HTERT RPE-1 (cell line): ENCODE measurements around the gene CDC42.

Source experiments
- in situ Hi-C: fragments of 300-500 bp; cut with MboI; formaldehyde crosslinking; loops from 4 replicates; pipeline ENCODE4 v1.14.3; 2020; ENCODE audit warnings: low sequenced_read_pairs

Gene CDC42

DNA sequence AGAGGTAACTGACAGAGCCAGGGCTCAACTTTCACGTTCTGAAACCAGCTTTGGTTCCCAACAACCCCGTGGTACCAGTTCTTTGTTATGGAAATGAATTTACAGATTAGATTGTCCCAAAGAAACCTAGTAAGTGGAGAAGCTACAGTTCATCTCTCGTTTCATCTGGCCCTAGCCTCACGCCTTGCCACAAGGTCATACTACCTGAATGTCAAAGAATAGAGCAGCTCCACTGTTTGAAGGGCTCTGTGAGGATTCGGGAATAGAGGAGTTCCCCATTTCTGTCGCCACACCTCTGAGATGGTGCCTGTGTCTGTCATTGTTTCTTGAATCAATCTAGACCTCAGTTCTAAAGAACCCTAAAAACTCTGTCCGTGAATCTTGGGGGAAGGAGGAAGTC, 15.0 kb upstream of the CDC42 start:
- in situ Hi-C loops, result no loop called here

DNA sequence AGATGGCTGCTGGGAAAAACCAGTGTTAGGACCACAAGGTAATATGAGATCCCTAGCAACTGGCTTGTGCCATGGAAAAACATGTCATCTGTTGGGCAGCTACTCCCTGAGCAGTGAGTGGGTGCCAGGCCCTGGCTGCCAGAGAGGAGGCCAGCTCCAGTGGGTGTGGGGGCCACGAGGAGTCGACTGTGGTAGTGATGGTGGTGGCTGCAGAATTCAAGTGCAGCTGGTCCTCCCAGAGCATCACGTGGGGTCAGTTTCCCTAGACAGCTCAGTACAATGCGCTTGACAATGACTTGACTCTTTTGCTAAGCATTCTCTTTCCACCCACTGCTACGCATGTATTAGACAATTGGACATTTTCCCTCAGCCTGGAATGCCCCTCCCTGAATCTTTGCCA, 14.5 kb upstream of the CDC42 start:
- in situ Hi-C loops, result no loop called here

DNA sequence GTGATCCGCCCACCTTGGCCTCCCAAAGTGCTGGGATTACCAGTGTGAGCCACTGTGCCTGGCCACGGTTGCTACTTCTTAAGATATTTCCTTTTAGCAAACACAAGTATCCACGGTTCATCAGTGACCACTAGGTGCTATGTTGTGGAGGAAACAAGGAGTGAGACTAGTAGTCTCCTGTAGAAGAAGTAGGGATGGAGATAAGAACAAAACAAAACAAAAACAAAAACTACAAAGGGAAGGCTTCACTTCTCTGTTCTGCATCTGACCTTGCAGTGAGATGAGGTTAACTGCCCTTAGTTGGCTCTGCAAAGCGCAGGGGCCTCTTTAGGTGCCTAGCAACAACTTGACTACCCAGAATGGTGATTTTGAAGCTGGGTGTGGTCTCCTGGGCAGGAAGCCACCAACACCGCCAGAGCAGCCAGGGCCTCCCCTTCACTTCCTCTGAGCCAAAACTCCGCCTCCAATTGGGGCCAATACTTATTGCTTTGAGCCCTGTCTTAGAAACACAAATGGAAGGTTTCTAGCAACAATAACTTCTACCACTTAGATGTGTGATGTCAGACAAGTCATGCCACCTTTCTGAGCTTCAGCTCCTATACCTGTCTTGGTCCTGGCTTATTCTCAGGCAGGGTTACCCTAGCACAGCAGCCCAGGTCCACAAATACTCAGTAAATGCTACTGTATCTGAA, 12.8 kb upstream of the CDC42 start:
- in situ Hi-C loops, result no loop called here

DNA sequence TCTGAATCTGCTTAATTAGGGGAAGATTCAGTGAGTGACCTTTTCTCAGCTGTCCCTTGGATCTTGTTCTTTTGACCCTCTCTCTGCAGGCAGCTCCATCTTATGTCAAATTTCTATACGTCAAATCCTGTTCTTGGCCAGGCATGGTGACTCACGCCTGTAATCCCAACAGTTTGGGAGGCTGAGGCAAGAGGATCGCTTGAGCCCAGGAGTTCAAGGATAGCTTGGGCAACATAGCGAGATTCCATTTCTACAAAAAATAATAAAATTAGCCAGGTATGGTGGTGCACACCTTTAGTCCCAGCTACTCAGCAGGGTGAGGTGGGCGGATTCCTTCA, 12.3 kb upstream of the CDC42 start:
- in situ Hi-C loops, result no loop called here

DNA sequence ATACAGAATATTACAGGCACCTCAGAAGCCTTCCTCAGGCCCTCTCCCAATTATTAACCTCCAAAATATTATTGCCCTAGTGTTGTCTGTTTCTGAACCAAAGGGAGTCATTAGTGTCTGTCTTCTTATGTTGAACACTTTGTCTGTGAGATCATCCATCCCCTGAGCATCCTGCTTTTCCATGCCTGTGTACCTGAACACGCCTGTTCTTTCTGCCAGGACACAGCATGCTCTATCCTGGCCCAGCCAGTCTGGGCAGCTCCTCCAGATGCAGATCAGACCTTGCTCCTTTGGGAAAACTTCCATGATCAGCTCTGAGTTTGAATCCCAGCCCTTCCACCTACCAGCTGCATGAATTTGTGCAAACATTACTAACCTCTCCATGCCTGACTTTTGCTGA, 11.0 kb upstream of the CDC42 start:
- in situ Hi-C loops, result no loop called here

DNA sequence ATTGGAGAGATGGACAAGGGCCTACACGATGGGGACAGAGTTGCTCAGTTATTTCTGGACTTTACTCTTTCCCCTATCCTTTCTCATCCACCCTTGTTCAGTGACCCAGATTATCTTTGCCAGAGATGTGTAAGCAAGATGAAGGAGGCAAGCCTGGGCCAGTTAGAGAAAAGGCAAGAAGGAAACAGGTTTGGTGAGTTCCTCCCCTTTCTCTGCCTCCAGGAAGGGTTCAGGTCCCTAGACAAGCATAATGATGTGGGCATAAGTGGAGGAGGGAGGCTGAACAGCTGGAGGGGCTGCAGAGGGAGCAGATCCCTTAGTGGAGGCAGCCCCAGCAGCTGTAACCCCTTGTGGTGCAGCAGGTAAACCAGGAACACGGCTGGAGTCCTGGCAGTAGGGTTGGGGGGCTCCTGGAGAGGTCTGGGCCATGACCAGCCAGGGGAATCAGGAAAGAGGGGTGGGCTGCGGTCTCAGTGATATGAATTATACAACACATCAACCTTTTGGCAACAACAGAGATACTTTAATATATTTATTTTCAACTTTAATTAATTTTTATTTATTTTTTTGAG, 9.2 kb upstream of the CDC42 start:
- in situ Hi-C loops, result no loop called here

DNA sequence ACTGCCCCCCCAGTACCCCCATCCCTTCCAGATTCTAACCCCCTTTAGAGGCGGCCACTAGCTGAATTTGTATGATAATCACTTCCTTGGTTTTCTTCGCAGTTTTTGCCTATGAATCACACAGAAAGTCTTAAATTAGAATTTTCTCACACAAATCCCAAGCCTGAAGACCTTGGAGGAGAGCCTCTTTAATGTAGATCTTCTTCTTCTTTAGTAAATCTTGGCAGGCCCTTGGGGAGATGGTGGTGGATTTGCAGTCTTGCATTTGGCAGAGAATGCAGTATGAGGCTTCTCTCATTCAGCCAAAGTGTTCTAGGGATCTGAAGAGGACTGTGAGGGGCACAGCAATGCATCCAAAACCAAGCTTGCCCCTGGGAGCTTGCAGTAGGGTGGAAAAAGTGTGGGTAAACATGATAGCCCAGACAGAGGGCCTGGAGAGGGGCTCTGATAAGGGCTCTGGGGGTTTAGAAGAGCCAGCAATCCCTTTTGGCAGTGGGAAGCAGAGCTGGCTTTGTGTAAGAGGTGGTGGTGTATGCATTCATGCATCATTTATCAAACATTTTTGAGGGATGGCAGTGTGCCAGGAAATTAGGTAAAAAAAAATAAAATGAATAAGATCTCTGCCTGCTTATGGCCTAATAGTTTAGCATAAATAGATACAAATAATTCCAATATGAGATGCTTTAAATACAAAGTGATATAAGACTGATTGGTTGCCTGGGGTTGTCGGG, 7.7 kb upstream of the CDC42 start:
- in situ Hi-C loops, result no loop called here

DNA sequence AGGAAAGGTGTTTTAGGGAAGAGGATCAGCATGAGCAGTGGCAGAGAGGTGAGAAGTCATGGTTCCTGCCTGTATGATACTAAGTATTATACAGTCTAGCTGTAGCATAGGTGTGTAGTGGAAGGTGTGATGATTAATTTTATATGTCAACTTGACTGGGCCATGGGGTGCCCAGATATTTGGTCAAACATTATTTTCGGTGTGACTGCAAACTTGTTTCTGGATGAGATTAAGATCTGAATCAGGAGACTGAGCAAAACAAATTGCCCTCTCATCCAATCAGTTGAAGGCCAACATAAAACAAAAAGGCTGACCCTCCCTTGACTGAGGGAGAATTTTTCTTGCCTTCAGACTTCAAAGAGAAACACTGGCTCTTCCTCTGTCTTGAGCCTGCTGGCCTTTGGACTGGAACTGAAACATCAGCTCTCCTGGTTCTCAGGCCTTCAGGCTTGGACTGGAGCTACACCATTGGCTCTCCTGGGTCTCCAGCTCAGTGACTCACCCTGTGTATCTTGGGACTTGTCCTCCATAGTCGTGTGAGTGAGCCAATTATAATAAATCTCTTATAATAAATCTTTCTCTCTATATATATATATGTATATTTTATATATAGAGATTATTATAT, 6.8 kb upstream of the CDC42 start:
- in situ Hi-C loops, result no loop called here

DNA sequence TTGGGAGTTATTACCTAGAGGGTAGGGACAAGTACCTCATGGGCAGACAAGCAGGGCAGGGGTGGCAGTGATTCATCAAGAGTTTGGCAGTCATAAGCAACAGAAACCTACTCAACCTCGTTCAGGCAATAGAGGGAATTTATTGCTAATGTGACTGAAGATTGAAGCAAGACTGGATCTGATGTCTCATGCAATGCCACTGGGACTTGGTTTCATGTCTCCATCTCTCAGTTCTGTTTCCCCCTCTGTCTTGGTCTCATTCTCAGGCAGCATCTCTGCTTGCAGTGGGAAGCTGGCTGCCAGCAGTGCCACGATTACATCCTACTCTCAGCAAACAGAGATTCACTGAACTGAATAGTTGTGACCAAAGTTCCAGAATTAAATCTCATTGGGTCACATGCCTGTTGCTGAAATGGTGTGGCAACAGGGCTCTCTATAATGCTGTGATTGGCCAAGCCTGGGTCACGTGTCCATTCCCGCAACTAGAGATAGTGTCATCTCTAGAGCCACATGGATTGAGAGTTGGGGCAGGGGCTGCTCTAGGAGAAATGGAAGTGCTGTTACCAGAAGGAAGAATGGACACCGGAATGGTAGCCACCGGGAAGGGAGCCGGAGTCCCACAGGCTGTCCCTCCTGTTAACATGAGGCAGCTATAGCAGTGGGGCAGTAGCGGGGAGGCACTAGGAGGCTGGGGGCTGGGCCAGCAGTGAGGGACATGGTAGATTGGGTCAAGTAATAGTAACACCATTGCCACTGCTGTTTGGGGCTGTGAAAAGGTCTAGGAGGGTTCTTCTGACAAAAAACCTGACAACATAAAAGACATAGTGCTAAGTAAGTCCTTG, 3.9 kb upstream of the CDC42 start:
- in situ Hi-C loops, result no loop called here

DNA sequence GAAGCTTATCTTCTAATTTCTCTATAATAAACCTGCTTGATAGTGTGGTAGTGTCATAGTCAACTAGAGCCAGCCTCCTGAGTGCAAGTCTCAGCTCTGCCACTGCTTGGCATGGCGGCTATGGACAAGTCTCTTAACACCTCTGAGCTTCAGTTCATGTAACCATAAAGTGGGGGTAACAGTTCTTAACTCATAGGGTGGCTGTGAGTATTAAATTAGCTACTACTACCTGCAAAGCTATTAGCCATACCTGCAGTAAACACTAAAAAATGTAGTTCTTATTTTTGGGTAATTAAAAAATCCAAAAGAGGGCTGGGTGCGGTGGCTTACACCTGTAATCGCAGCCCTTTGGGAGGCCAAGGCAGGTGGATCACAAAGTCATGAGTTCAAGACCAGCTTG, 2.2 kb upstream of the CDC42 start:
- in situ Hi-C loops, result no loop called here

DNA sequence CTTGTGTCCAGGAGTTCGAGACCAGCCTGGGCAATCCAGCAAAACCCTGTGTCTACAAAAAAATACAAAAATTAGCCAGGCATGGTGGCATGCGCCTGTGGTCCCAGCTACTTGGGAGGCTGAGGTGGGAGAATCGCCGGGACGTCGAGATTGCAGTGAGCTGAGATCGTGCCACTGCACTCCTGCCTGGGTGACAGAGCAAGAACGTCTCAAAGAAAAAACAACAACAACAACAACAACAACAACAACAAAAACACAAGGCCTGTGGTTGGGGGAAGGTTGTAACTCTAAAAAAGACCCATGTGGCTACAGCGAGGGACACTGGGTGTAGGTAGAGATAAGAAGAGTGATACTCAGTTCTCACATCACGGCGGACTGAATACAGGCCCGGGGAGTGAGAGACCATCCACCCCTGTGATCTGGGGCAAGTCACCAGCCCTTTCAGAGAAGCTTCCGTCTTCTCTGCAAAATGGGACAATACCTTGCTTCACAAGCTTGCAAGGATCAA, 848 bp upstream of the CDC42 start:
- in situ Hi-C loops, result no loop called here

DNA sequence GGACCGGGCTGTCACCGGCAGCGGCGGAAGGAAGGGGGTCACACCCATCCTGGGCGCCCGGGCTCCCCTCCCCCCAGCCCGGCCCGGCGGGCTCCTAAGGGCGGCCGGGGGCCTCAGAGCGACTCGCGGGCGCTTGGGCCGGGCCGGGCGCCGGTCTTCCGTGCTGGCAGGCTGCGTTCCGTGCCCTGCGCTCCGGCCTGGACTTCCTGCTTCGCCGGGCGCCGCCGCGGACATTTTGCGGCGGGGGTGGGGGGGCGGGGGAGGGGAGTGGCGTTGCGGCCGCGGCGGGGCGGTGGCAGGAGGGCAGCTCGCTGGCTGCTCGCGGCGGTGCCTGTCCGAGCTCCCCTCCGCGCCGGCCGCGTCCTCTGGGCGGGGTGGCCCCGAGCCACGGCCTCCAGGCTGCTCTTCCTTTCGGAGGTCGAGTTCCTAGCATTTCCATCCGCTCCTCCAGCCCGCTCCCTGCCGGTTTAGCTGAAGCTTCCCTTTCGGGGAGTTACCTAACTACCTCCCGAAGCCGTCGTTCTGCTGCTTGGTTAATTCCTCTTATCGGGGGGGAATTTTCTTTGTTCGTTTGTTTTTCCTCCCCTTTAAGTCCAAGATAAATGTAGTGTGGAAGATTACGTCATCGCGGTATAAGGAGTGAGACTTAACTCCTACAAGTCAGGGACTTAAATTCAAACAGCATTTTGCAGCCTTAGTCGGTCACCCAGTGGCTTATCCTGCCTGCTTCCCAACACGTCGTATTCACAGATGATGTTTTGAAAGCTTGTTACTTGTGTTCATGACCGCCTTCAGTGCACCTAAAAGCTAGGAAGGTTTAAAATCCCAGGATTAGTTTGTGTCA, 730 bp downstream of the CDC42 start:
- in situ Hi-C loops, result no loop called here

DNA sequence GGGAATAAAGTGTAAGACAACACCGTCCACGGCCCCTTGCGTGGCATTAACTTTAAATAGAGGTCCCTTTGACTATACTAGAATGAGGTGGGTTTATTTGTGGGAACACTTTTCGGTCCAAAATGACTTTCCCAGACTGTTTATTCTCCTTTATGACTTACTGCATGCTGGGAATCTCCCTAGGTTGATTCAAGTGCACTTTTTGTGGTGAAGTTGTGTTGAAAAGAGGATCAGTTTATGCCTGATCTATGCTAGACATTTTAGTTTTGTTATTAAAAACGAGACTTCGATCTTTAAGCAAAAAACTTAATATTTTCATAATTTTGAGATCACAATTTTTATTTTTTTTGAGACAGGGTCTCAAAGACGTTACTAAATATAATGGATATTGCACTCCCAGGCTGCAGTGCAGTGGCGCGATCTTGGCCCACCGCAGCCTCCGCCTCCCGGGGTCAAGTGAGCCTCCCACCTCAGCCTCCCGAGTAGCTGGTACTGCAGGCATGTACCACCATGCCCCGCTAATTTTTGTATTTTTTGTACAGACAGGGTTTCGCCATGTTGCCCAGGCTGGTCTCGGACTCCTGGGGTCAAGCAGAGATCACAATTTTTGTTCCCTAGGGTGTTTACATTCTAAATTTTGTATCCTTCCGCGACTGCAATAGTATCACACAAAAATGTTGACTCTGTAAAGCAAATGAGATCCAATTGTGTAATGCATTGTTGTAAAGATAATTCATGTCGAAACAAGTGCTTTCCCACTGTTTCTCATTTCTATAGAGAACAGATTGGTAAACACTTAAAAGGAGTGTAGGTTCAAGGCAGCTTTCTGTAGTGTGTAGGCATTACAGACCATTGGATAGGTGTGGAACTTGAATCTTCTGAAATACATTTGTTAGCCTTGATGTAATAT, 1.6 kb downstream of the CDC42 start:
- in situ Hi-C loops, result no loop called here

DNA sequence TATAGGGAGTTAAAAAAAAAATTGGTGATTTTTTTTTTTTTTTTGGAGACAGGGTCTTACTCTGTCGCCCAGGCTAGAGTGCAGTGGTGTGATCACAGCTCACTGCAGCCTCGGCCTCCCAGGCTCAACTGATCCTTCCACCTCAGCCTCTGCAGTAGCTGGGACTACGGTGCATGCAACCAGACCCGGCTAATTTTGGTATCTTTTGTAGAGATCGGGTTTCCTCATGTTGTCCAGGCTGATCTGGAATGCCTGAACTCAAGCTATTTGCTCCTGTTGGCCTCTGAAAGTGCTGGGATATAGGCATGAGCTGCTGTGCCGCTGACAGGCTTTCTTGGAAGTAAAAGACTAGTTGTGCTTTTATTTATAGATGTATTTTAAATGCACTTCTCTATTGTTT, 3.0 kb downstream of the CDC42 start:
- in situ Hi-C loops, result no loop called here

DNA sequence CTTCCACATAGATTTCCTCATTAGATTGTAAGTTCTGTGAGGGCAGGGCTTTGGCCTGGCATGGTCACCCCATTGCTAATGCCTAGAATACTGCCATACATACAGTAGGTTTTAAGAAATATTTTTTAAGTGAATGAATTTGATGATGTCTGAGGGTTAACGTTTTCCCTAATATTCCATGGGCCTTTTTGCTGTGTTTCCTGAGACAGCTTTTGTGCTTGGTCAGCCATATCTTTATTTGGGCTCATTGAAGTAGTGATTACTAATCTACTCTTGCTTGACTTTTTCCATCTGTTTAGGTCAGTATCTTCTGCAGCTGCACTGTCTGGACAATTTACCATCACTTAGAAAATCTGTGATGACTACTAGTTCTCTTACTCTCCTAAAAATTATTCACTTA, 3.5 kb downstream of the CDC42 start:
- in situ Hi-C loops, result no loop called here

DNA sequence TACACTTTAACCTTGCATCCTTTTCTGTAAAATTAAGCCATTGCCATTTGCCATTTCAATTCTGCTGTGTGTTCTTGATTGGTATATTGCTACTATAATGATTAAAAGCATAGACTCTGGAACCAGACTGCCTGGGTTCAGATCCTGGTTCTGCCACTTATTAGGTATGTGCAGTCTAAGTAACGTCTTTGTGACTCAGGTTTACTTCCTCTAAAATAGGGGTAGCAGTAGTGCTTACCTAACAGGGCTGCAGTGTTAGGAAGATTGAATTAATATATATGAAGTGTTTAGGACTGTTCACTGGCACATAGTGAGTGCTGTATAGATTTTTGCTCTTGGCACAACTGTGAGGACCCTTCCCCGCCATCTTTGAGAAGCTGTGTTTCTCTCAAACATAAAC, 4.4 kb downstream of the CDC42 start:
- in situ Hi-C loops, result no loop called here

DNA sequence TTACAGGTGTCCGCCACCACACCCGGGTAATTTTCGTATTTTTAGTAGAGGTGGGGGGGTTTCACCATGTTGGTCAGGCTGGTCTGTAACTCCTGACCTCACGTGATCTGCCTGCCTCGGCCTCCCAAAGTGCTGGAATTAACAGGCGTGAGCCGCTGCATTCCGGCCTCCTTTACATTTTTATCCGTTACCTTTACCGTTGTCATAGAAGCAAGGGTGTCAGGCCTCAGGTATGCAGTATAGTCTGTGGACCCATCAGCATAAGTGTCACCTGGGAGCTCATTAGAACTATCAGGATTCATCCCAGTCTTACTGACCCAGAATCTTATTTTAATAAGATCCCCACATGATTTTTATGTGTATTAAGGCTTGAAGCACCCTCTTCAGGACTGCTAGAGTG, 5.4 kb downstream of the CDC42 start:
- in situ Hi-C loops, result no loop called here

DNA sequence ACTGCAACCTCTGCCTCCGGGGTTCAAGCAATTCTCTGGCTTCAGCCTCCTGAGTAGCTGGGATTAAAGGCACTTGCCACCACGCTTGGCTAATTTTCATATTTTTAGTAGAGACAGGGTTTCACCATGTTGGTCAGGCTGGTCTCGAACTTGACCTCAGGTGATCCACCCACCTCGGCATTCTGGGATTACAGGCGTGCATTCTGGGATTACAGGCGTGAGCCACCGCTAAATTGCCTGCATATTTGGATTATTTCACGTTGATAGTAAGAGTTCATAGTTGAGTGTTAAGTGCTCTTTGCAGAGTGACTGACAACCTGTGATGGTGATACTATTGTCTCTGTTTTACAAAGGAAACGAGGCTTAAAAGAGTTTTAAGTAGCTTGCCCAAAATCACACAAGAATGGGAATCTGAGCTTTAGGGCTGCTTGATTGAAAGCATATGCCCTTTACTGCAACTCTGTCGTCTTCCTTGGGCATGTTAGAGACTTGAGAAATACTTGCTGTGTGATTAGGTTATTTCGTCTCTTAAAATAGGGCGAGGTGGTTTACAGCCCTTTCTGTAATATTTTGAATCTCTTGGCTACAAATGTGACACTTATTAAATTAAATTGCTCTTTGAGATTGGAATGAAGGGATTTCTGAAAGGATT, 12.4 kb downstream of the CDC42 start:
- in situ Hi-C loops, result no loop called here

DNA sequence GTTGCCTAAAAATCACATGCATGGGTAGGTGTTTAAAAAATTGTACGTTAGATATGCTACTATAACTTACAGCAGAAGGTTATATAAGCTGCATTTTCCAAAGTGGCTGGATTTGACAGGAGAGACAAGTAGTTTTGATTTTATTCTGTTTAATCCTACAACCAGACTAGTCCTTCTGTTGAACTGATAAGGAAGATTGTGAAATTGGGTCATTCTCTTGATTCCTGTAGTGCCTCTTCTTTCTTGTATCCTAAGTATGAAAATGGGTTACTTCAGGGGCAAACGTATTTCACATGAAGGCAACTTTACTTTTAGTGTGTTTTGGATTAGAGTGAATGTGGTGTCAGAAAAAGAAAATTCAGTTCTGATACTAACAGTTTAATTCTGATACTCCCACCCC, 19.0 kb downstream of the CDC42 start:
- in situ Hi-C loops, result no loop called here
